CD4-positive, alpha-beta T cell treated with Interleukin-6 for 4 hours (primary cell): ENCODE measurements around the gene COLEC12.

Source experiments
- DNase-seq: peaks from one replicate; pipeline ENCODE4 v3.0.0-alpha.2; 2020; ENCODE audit warnings: mixed read lengths

The COLEC12 gene

DNA sequence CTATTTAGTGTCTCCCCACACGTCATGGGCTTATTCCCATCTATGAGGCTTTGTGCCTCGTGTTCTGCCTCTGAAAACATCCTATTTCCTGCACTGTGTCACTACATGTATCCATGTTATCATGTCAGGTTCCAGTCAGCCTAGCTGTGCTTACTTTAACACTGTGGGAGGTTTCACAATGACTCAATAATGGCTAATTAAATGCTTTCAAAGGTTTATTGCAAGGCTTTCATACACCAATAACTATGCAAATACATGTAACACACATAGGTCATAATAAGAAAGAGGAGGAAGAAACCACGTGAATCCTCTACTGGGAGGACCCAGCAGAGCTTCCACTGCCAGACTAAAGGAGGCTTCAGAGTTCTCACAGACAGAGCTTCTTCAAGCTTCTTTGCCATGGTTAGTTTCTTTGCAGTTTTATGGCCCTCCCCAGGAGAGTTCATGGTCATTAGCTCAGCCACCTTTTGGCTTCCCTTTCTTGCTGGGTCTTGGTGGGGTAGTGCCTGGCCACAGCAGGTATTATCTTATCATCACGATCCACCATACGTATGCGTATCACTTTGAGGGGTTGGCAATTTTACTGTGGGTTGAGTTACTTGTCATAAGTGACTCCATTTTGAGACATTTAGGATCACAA lies 5.1 kb upstream of the COLEC12 start:
- no peak for DNase-seq

- no peak for DNase-seq
These were observed 859 bp upstream of the COLEC12 start for GRCh38 chr18:501406-501714.

GRCh38 chr18:499776-500631 lies 497 bp downstream of the COLEC12 start:
- no peak for DNase-seq

DNA sequence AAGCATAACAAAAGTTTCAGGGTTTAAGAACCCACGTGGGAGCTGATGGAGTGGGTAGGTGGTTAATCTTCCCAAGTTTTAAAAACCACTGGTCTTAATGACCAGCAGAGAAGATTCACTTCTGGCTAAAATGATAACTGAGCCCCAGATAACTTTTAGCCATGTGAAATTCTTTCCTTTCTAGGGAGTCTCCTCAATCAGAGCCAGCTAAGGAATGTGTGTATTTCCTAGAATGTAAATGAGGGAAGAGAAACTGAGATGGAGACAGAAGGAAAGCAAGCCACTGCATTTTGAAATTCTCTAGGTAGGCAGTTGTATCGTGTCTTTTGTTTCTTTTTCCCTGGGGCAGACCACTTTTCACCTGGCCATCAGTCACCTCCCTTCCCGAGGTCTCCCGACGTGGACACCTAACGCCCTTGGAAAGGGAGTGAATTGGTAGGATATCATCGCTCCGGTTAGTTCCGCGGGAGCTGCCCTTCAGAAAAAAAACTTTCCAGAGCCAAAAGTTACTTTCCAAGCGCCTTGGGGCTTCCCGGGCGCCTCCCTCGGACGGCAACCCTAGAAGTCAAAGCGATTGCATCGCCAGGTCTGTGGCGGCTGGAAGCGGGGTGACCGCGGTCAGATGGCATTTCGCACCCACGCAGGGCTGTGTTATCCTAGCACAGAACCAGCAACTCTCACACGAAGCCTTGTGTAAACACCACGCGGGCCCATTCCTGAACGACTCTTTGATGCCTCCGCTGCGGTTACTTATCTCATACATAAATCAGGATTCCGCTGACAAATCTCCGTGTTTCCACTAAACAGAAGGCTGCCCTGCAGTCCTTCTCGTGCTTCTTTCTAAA lies 1.3 kb downstream of the COLEC12 start:
- DNase-seq = no peak

GRCh38 chr18:497688-498087 lies 2.8 kb downstream of the COLEC12 start:
- DNase-seq = no peak

DNA sequence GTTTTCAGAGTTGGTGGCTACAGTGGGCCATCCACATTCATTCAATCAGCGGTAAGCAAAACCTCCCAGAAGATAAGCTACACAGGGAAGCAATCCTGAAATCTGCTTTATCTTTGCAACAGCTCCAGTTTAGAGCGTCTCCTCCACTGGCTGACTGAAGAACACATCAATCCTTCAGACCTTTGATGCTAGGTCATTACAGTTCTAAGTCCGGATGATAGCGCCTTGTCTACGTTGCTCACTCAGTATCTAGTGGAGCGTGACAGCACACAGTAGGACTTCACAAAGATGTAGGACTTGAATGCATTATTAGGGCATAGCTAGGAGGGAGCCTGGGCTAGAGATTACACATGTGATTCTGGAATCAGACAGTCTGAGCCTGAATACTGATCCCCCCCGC lies 5.0 kb downstream of the COLEC12 start:
- no peak for DNase-seq

DNA sequence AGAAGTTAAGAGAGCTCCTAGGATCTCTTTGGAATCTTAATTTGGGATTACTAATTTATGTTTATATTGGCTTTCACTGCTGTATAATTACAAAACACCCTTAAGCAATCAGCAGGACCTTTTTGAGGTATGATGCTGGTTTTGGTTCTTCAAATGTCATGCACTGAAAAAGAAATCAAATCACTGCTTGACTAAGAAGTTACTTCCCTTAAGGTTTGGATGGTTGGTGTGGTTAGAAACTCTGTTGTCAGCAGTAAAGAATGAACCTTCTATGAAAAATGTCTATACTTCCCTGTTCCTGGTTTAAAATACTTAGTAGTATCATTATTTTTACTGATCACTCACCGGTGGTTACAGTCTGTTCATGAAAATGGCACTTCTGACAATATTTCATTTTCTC lies 5.5 kb downstream of the COLEC12 start:
- no peak for DNase-seq

DNA sequence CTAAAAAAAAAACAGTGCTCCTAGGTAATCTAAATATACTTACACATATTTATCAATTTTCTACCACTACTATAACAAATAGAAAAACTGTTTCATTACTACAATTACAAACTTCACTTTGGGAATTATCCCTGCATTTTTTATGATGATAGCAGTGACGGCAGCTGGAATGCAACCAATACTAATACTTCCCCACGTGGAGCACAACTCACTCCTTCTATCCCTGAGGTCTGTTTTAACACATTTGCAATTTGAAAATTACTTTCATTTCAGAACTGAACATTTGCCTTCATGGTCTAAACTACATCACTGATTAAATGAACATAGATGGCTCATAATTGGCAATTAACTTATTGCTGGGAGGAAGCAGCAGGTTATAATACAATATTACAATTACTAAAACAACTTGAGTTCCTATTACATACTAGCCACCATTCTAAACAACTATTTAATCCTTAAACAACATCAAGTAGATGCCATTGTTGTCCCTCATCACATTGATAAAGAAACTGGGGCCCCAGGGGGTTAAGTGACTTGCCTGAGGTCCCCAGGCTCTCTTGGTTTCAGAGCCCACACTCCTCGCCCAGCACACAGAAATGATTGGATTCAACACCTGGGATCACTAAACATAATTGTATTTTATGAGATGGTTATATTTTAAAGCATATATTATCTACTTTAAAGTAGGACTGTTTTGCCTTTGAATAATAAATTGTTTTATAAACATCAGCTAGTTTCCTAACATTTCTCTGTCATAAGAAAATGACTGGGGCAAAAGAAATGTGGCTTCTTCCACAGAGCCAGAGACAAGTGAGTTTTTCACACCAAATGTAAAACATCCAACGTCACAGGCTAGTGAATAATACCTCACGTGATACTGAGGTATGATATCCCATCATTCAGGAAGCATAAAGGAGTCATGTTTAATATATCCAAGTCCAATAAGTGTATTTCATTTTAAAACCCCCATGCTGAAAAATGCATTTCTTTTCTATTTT lies 6.2 kb downstream of the COLEC12 start:
- DNase-seq = no peak

GRCh38 chr18:492451-492850 lies 8.1 kb downstream of the COLEC12 start:
- no peak for DNase-seq

- no peak for DNase-seq
These were observed 9.9 kb downstream of the COLEC12 start for GRCh38 chr18:490624-491023.

- no peak for DNase-seq
These were observed 10.5 kb downstream of the COLEC12 start for GRCh38 chr18:490024-490366.

DNA sequence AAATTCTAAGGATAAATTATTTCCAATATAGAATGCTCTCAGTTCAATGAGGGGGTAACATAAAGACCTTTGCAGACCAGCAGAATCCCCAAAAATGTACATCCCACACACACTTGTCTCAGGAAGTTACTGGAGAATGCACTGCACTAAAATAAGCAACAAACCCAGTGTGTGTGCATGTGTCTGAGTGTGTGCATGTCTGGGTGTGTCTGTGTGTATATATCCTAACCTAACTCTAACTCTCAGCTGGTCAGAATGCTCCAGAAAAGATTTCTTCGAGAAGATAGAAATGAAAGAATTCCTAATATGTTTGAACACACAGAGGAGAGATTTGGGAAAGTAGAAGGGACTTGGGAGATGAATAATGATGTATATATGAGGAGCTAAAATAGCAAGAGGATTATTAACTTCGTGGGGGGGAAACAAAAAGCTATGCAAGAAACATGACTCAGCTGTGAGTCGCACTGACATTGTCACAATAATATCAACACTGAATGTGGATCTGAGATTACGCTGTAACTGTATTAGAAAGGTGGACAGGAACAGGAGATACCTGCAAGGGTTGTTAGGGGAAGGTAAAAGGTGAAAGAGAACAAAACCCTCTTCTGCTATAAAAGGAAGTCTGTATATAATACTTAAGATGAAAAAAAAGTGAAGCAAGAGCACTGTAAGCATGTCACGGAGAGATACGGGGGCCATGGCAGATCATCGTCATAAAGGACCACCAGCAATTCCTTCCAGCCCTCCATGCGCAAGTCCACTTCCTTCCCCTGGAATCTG lies 11.1 kb downstream of the COLEC12 start:
- DNase-seq = no peak

GRCh38 chr18:486929-487740 lies 13.4 kb downstream of the COLEC12 start:
- DNase-seq = no peak

GRCh38 chr18:484749-485464 lies 15.6 kb downstream of the COLEC12 start:
- no peak for DNase-seq

DNA sequence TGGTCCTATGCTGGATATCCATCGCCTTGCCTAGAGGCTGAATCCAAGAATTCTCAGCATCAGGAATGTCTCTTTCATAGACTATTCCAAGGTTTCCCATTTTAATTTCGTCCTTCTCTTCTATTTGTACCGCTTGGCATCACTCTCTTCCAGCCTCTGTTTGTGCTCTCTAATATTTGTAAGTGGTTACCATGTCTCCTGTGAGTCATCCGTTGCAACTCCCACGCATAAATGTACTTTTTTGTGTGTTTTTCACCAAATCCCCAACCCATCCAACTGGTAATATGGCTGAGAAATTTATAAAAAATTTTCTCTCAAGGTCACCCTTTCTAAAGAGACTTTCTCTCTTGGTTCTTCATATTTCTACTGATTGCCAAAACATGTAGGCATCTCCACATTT lies 21.8 kb downstream of the COLEC12 start:
- no peak for DNase-seq

GRCh38 chr18:477565-477964 lies 22.9 kb downstream of the COLEC12 start:
- peak; percentile 7 for DNase-seq

GRCh38 chr18:476251-476664 lies 24.2 kb downstream of the COLEC12 start:
- DNase-seq = no peak

DNA sequence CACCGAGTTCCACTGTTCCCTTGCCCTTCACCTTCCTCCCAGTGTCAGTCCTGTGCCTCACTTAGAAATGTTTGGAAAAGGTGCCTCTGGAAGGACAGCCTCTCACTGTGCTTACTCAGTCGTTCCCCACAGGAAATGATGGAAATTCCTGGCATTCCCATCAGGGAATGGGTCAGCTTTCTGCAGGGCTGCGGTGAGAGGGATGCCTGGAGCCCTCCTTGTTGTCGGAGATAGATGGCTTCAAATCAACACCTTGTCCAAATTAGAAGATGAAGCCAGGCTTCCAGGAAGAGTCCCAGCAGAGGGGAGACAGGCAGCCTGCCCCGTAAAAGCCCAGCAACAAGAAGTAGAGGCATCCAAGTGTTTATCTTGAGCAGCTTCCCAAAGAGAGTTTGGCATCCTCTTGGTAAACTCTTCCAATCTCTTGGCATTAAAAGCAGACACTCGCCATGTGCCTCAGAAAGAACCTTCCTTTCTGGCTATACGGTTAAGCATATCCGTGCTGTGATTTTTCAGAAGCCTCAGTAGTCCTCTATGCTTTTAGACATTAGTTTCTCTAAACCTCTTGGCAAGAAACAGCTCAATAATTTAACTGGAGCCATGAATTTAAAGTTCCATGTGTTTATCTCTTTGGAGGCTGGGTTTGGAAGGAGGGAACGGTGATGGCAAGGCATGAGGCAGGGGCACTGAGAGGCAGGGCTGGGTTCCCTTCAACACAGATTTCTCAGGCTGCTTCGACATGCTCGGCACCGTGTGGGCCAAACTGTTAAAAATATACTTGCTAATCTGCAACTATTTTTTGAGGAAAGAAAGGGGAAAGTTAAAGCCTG lies 25.1 kb downstream of the COLEC12 start:
- no peak for DNase-seq

GRCh38 chr18:474416-474815 lies 26.1 kb downstream of the COLEC12 start:
- no peak for DNase-seq
